ENCODE measurements around the gene PCDH20.

DNA sequence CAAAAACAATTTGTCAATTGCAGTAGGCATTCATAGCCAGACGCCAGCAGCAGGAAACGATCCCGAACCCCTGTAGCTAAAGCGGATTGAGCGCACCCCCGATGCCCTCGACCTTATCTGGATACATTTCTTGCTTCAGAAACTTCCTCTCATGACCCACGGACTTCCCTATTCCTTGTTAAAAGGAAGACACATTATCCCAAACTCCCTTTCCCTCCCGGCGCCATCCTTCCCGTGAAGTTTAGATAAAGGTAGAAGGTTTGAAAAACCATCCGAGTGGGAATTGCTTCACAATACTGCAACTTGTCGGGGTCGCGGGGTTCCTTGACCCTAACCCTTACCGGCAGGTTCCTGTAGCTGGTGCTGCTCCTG is 977 bp downstream of the PCDH20 start:
- TF ChIP-seq, protein P1, sequence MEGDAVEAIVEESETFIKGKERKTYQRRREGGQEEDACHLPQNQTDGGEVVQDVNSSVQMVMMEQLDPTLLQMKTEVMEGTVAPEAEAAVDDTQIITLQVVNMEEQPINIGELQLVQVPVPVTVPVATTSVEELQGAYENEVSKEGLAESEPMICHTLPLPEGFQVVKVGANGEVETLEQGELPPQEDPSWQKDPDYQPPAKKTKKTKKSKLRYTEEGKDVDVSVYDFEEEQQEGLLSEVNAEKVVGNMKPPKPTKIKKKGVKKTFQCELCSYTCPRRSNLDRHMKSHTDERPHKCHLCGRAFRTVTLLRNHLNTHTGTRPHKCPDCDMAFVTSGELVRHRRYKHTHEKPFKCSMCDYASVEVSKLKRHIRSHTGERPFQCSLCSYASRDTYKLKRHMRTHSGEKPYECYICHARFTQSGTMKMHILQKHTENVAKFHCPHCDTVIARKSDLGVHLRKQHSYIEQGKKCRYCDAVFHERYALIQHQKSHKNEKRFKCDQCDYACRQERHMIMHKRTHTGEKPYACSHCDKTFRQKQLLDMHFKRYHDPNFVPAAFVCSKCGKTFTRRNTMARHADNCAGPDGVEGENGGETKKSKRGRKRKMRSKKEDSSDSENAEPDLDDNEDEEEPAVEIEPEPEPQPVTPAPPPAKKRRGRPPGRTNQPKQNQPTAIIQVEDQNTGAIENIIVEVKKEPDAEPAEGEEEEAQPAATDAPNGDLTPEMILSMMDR (IDR thresholded peaks at IDR 0.05 in 8 of 11, conservative IDR thresholded peaks at IDR 0.05 in 3 of 11): no peak
- TF ChIP-seq POLR2AphosphoS5 (IDR thresholded peaks at IDR 0.05): no peak
